Lung (tissue), 12 donors: Measurements from ENCODE around the gene ROCK2. TPM values are rescaled to one million over a fixed set of nuclear protein-coding genes. Genes with fewer than 3 reads are reported as not detected.

ENCODE experiments used
- ATAC-seq: fragments of 200-7000 bp; cut with Tn5 transposase; one replicate; pipeline ENCODE4 v1.9.1; 2020; ENCODE audit warnings: moderate number of reproducible peaks; ENCODE audit not compliant: insufficient read depth, low FRiP score
- DNase-seq, 3 donors: peaks; one replicate each; pipeline ENCODE4 v3.0.0-alpha.2; 2013 to 2017
- H3K27ac ChIP-seq, 2 donors: one replicate each; pipeline ENCODE4 v1.5.1; 2013; ENCODE audit warnings: mild to moderate bottlenecking in 2 of 2, moderate library complexity in 2 of 2, control low read depth in 1 of 2, inconsistent platforms in 1 of 2, low read depth in 1 of 2, low read length in 1 of 2
- H3K27me3 ChIP-seq, 3 donors: one replicate each; pipeline ENCODE4 v1.5.1; 2013; ENCODE audit warnings: low read length in 2 of 3; ENCODE audit not compliant: control insufficient read depth in 3 of 3, insufficient read depth in 3 of 3
- H3K36me3 ChIP-seq, 4 donors: one replicate each; pipeline ENCODE4 v1.5.1; 2013; ENCODE audit warnings: low read length in 4 of 4, mild to moderate bottlenecking in 1 of 4, moderate library complexity in 1 of 4; ENCODE audit not compliant: control insufficient read depth in 4 of 4, insufficient read depth in 4 of 4
- H3K4me1 ChIP-seq, 5 donors: one replicate each; pipeline ENCODE4 v1.5.1; 2013; ENCODE audit warnings: low read length in 5 of 5, mild to moderate bottlenecking in 2 of 5, moderate library complexity in 1 of 5; ENCODE audit not compliant: control insufficient read depth in 5 of 5, insufficient read depth in 5 of 5
- H3K4me3 ChIP-seq: one replicate; pipeline ENCODE4 v1.5.1; 2013; ENCODE audit warnings: mild to moderate bottlenecking, control low read depth, moderate library complexity
- H3K9ac ChIP-seq, 2 donors: one replicate each; pipeline ENCODE4 v1.5.1; 2013; ENCODE audit warnings: low read length in 2 of 2, control low read depth in 1 of 2; ENCODE audit not compliant: insufficient read depth in 1 of 2
- H3K9me3 ChIP-seq, 4 donors: one replicate each; pipeline ENCODE4 v1.5.1; 2013; ENCODE audit warnings: low read length in 3 of 4, mild to moderate bottlenecking in 1 of 4, moderate library complexity in 1 of 4; ENCODE audit not compliant: control insufficient read depth in 4 of 4, insufficient read depth in 3 of 4
- CTCF ChIP-seq: IDR thresholded peaks from 2 replicates; pipeline ENCODE4 v1.5.1; 2012; ENCODE audit warnings: mild to moderate bottlenecking; ENCODE audit errors: control extremely low read depth, extremely low read depth
- WGBS, 2 donors: extraction: QIAGEN DNeasy Blood & Tissue Kit; methylation state at CpG; one replicate each; pipeline ENCODE4 v1.1.7; 2013; 5-methylcytosine and 5-hydroxymethylcytosine counted together
- polyA plus RNA-seq, 2 donors: library from polyadenylated mRNA; stranded (reverse); fragments of 200-250 nt; gene quantifications; one replicate each; pipeline ENCODE4 v1.2.1, GENCODE V29; 2013
- total RNA-seq, 2 donors: library from RNA; depleted of rRNA in 1 of 2; stranded (reverse); fragments of >200 nt in 1 of 2; gene quantifications; one replicate each; pipeline ENCODE4 v1.2.1, GENCODE V29; 2014 to 2021
- donor health status: control.
- donor health status: control.
- donor health status: Bipolar disorder and iron deficiency.
- donor health status: healthy.
- donor health status: DM: yes; HTN: yes; CAD: no.

The ROCK2 gene
- total and polyA plus RNA-seq, 4 donors: 8.0 to 103 (median 28.7) TPM

GRCh38 chr2:11213090-11213638 lies 131.3 kb downstream of the ROCK2 start:
- no peak for ATAC-seq
- no peak for TF ChIP-seq CTCF
- peaks cover 0 to 14% (median 10%) of the 10 kb centered on the region in 4 donors for H3K36me3 ChIP-seq

DNA sequence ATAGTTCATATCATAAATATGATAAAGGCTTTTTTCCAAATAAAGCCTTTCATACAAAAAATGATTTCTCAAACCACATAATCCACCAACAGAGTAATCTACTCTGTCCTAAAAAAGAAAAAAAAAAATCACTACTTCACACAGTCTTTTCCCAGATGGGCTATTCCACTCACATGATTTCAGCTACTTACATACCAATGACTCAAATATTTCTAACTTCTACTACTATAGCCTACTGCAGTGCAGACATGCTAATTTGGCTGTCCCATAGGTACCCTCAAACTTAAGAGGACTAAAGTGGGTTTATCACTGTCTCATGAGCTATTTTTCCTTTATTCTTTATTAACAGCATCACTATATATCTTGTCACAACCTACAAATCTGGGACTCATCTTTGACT lies 131.8 kb downstream of the ROCK2 start:
- no peak for ATAC-seq
- Histone ChIP-seq H3K36me3 (peaks cover 0 to 15% (median 10%) of the 10 kb centered on the region in 4 donors), H3K9ac (no peak overlapping the region), H3K9me3 (no peaks in the 10 kb centered on the region), H3K4me1 (peaks cover 0 to 16% (median 0%) of the 10 kb centered on the region in 5 donors), H3K4me3 (no peak overlapping the region), H3K27ac (no peak overlapping the region), H3K27me3 (no peaks in the 10 kb centered on the region)
- no peak for TF ChIP-seq CTCF
- peak in 1 of 3 donors; percentile 21 for DNase-seq

More at GRCh38 chr2:11213090-11213638, 131.3 kb downstream of the ROCK2 start:
- 94% methylated on average over 5 of the region's 5 CpGs for WGBS, 2 donors
- no peak overlapping the region for H3K4me3 ChIP-seq
- H3K4me1 ChIP-seq: peaks cover 0 to 16% (median 0%) of the 10 kb centered on the region in 5 donors
- no peak for DNase-seq
- H3K27me3 ChIP-seq: no peaks in the 10 kb centered on the region
- no peak overlapping the region for H3K27ac ChIP-seq
- H3K9me3 ChIP-seq: no peaks in the 10 kb centered on the region
- no peak overlapping the region for H3K9ac ChIP-seq

DNA sequence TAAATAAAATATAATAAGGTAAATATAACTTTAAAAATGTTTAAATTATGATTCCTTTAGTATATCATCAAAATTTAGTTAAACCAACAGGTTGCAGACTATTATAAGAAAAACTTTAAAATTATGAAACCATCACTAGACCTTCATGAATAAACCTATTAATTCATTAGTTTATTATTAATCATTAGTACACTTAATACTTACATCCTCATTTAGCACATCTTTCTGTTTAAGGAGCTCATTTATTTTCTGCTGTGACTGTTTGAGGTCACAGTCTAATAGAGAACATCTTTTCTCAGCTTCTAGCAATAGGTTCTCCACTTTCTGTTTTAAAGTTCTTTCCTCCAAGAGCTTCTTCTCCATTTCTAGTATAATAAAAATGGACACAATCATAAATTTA lies 136.4 kb downstream of the ROCK2 start:
- Histone ChIP-seq H3K4me1 (peaks cover 0 to 6% (median 0%) of the 10 kb centered on the region in 5 donors), H3K4me3 (no peak overlapping the region), H3K27ac (no peak overlapping the region), H3K36me3 (peaks cover 3 to 29% (median 5%) of the 10 kb centered on the region in 4 donors), H3K9ac (no peak overlapping the region), H3K9me3 (no peaks in the 10 kb centered on the region), H3K27me3 (no peaks in the 10 kb centered on the region)
- ATAC-seq: no peak
- no peak for TF ChIP-seq CTCF
- DNase-seq: no peak

DNA sequence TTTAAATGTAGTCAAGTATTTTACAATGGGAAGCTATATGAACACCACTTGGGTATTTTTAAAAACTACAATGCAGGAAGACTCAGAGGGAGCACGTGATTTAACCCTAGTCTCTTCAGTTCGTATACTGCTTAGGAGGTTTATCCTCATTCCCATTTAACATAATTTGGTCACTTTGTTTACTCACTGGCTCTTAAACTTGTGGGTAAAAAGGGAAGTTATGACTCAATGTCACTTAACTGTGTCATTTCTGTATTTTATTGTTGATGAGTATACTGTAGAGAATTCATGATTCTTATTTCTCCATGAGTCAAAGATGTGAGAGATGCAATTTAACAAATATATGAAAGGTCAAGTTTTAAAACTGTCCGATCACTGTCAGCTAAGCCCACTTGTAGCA lies 141.0 kb downstream of the ROCK2 start:
- no peaks in the 10 kb centered on the region for H3K9me3 ChIP-seq
- no peak overlapping the region for H3K27ac ChIP-seq
- ATAC-seq (peak; percentile 41), DNase-seq (no peak)
- H3K4me1 ChIP-seq: no peaks in the 10 kb centered on the region
- H3K36me3 ChIP-seq: peaks cover 0 to 32% (median 9%) of the 10 kb centered on the region in 4 donors
- 37 to 42% methylated on average over 3 of the region's 3 CpGs for WGBS, 2 donors
- H3K4me3 ChIP-seq: no peak overlapping the region
- H3K9ac ChIP-seq: no peak overlapping the region
- no peaks in the 10 kb centered on the region for H3K27me3 ChIP-seq
- TF ChIP-seq CTCF: no peak
